Hematopoietic multipotent progenitor cell treated with erythropoietin and hydrocortisone succinate and interleukin-3 and kit ligand, for 17 days (in vitro differentiated cells): ENCODE results near the gene FARP1.
"Not testable (repeated sequence)": the region's sequence is repeated elsewhere in the genome, so short reads cannot be mapped to it uniquely, and the experiment has no call there.

Experiments
- DNase-seq: peaks from one replicate; pipeline ENCODE4 v3.0.0-alpha.2; 2015; ENCODE audit warnings: low spot score

FARP1 gene

GRCh38 chr13:98366010-98366409 is 223.1 kb downstream of the FARP1 start:
- no peak for DNase-seq

GRCh38 chr13:98366443-98366842 is 223.5 kb downstream of the FARP1 start:
- DNase-seq = no peak

GRCh38 chr13:98366959-98367358 is 224.1 kb downstream of the FARP1 start:
- DNase-seq = no peak

GRCh38 chr13:98368019-98368418 is 225.1 kb downstream of the FARP1 start:
- DNase-seq = no peak

GRCh38 chr13:98369520-98369919 is 226.6 kb downstream of the FARP1 start:
- not testable (repeated sequence) for DNase-seq

GRCh38 chr13:98370261-98370660 is 227.4 kb downstream of the FARP1 start:
- no peak for DNase-seq

GRCh38 chr13:98370806-98371515 is 228.1 kb downstream of the FARP1 start:
- no peak for DNase-seq

GRCh38 chr13:98371516-98372023 is 228.7 kb downstream of the FARP1 start:
- DNase-seq = no peak

- DNase-seq = no peak
Observed at GRCh38 chr13:98372876-98373275, 230.0 kb downstream of the FARP1 start.

- DNase-seq = no peak
Observed at GRCh38 chr13:98374750-98375149, 231.9 kb downstream of the FARP1 start.

GRCh38 chr13:98377635-98378378 is 234.9 kb downstream of the FARP1 start:
- DNase-seq = no peak

- DNase-seq = no peak
Observed at GRCh38 chr13:98384739-98385138, 241.8 kb downstream of the FARP1 start.

GRCh38 chr13:98385606-98386005 is 242.7 kb downstream of the FARP1 start:
- no peak for DNase-seq

GRCh38 chr13:98386637-98387036 is 243.7 kb downstream of the FARP1 start:
- DNase-seq = no peak

- DNase-seq = no peak
Observed at GRCh38 chr13:98389319-98389718, 246.4 kb downstream of the FARP1 start.

GRCh38 chr13:98390086-98390715 is 247.3 kb downstream of the FARP1 start:
- no peak for DNase-seq

- no peak for DNase-seq
Observed at GRCh38 chr13:98393873-98394272, 251.0 kb downstream of the FARP1 start.

- DNase-seq = no peak
Observed at GRCh38 chr13:98394820-98395510, 252.1 kb downstream of the FARP1 start.

- DNase-seq = no peak
Observed at GRCh38 chr13:98396071-98396710, 253.3 kb downstream of the FARP1 start.

- DNase-seq = no peak
Observed at GRCh38 chr13:98397221-98397620, 254.3 kb downstream of the FARP1 start.

GRCh38 chr13:98397861-98398260 is 255.0 kb downstream of the FARP1 start:
- no peak for DNase-seq

GRCh38 chr13:98398581-98398980 is 255.7 kb downstream of the FARP1 start:
- DNase-seq = no peak
